Activated CD8-positive, alpha-beta T cell treated with anti-CD3 and anti-CD28 coated beads, Interleukin-2, amount 10 ng/mL, durations not matched to agents 7 days and 5 days (primary cell): Measurements from ENCODE around the gene CRIM1. TPM values are rescaled to one million over a fixed set of nuclear protein-coding genes. Genes with fewer than 3 reads are reported as not detected.

Experiments
- ATAC-seq: fragments of 150-1000 bp; cut with Tn5 transposase; one replicate; pipeline ENCODE4 v1.10.0; 2021; ENCODE audit warnings: moderate library complexity
- CTCF ChIA-PET: fragments of 350-600 bp; sonication (Branson Sonifier 250); formaldehyde crosslinking; loops from one replicate; lab custom pipeline; 2021; ENCODE audit warnings: antibody characterized with exemption; lab: Charles Lee
- POLR2A ChIA-PET: fragments of 350-600 bp; sonication (Branson Sonifier 250); formaldehyde crosslinking; loops from one replicate; lab custom pipeline; 2021; ENCODE audit warnings: antibody characterized with exemption; lab: Charles Lee
- DNase-seq: peaks from one replicate; pipeline ENCODE4 v3.0.0-alpha.2; 2020
- H3K27ac Mint-ChIP-seq: one replicate; pipeline ENCODE4 v1.8.0; 2021; ENCODE audit warnings: mild to moderate bottlenecking, mixed read lengths
- H3K27me3 Mint-ChIP-seq: one replicate; pipeline ENCODE4 v1.8.0; 2021; ENCODE audit warnings: low read depth, mixed read lengths
- H3K36me3 Mint-ChIP-seq: one replicate; pipeline ENCODE4 v1.8.0; 2021; ENCODE audit warnings: low read depth, mixed read lengths
- H3K4me1 Mint-ChIP-seq: one replicate; pipeline ENCODE4 v1.8.0; 2021; ENCODE audit warnings: low read depth, mixed read lengths
- H3K4me3 Mint-ChIP-seq: one replicate; pipeline ENCODE4 v1.8.0; 2021; ENCODE audit warnings: mild to moderate bottlenecking, mixed read lengths
- H3K9me3 Mint-ChIP-seq: one replicate; pipeline ENCODE4 v1.8.0; 2022; ENCODE audit warnings: mixed read lengths; ENCODE audit not compliant: insufficient read depth
- total RNA-seq, 2 experiments: library from RNA; stranded (reverse); gene quantifications; one replicate each; pipeline ENCODE4 v1.2.3, GENCODE V29; 2021

Gene CRIM1
- total RNA-seq, 2 experiments from 2014 or later, result 3.7 to 4.4 TPM

- Mint-ChIP-seq H3K4me1 (no peaks in the 10 kb centered on the region), H3K27me3 (no peaks in the 10 kb centered on the region), H3K4me3 (no peak overlapping the region), H3K36me3 (no peaks in the 10 kb centered on the region), H3K9me3 (no peaks in the 10 kb centered on the region), H3K27ac (no peak overlapping the region)
- ChIA-PET CTCF (interaction anchor here (0.6 to 2.0 kb wide), 3 partner anchors 55 to 155 kb away, joined by 3 to 6 read pairs (median 5); no protein-coding TSS in a partner anchor), POLR2A (no interaction called here)
- DNase-seq (peak; percentile 46), ATAC-seq (peak; percentile 86)
These were observed 151.8 kb downstream of the CRIM1 start for GRCh38 chr2:36507408-36507812.

GRCh38 chr2:36509075-36509474 lies 153.5 kb downstream of the CRIM1 start:
- Mint-ChIP-seq H3K27ac (no peak overlapping the region), H3K4me1 (no peaks in the 10 kb centered on the region), H3K9me3 (no peaks in the 10 kb centered on the region), H3K4me3 (no peak overlapping the region), H3K36me3 (no peaks in the 10 kb centered on the region), H3K27me3 (no peaks in the 10 kb centered on the region)
- CTCF ChIA-PET, result no interaction called here
- no peak for DNase-seq
- no peak for ATAC-seq
- POLR2A ChIA-PET, result no interaction called here

- Mint-ChIP-seq H3K9me3 (no peaks in the 10 kb centered on the region), H3K4me3 (no peak overlapping the region), H3K4me1 (no peaks in the 10 kb centered on the region), H3K27ac (no peak overlapping the region), H3K36me3 (no peaks in the 10 kb centered on the region), H3K27me3 (no peaks in the 10 kb centered on the region)
- ChIA-PET CTCF (no interaction called here), POLR2A (no interaction called here)
- no peak for DNase-seq
- ATAC-seq, result no peak
These were observed 156.5 kb downstream of the CRIM1 start for GRCh38 chr2:36511858-36512603.

DNA sequence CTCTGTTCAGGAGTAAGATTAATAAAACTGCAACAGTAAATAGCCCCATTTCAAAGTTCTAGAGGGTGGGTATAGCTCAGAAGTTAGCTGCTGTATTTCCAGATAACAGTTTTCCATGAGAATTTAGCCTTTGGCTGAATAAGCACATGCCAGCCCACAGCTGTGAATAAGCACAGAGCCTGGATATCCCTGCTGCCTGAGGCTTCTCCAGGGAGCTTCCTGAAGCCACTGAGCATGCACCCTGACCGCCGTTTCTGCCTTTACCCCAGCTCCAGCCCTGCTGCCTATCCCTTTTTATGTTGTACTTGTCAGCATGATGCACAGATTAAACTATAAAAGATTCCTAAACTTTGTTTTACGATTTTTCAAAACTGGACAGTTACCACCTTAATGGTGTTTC lies 157.1 kb downstream of the CRIM1 start:
- no peaks in the 10 kb centered on the region for H3K9me3 Mint-ChIP-seq
- DNase-seq (no peak), ATAC-seq (no peak)
- no peaks in the 10 kb centered on the region for H3K36me3 Mint-ChIP-seq
- H3K27me3 Mint-ChIP-seq, result no peaks in the 10 kb centered on the region
- H3K4me1 Mint-ChIP-seq, result no peaks in the 10 kb centered on the region
- no peak overlapping the region for H3K27ac Mint-ChIP-seq
- H3K4me3 Mint-ChIP-seq, result no peak overlapping the region
- POLR2A ChIA-PET, result no interaction called here
- CTCF ChIA-PET, result no interaction called here

DNA sequence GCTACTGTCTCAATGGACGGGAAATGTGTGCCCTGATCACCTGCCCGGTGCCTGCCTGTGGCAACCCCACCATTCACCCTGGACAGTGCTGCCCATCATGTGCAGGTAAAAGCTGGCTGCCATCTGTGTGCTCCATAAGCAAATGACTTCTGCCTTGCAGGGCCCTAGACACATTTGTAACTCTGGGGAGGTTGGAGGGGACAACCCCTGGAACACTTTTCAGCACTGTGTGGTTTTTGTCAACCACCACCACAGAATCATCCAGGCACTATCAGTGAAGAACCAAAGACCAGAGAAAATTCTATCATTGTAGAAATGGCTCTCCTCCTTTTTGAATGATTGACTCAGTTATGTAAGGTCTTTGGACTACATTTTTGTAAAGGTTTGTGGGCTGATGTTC lies 158.1 kb downstream of the CRIM1 start:
- ChIA-PET POLR2A (no interaction called here), CTCF (interaction anchor here (1.3 to 1.5 kb wide), 2 partner anchors 13 to 161 kb away, joined by 3 to 4 read pairs; no protein-coding TSS in a partner anchor)
- no peak overlapping the region for H3K27ac Mint-ChIP-seq
- no peaks in the 10 kb centered on the region for H3K9me3 Mint-ChIP-seq
- ATAC-seq (no peak), DNase-seq (no peak)
- H3K4me3 Mint-ChIP-seq, result no peak overlapping the region
- H3K27me3 Mint-ChIP-seq, result no peaks in the 10 kb centered on the region
- H3K36me3 Mint-ChIP-seq, result no peaks in the 10 kb centered on the region
- H3K4me1 Mint-ChIP-seq, result no peaks in the 10 kb centered on the region

GRCh38 chr2:36515538-36515937 lies 160.0 kb downstream of the CRIM1 start:
- POLR2A ChIA-PET, result no interaction called here
- H3K27me3 Mint-ChIP-seq, result no peaks in the 10 kb centered on the region
- H3K9me3 Mint-ChIP-seq, result no peaks in the 10 kb centered on the region

GRCh38 chr2:36516136-36516870 lies 160.7 kb downstream of the CRIM1 start:
- H3K4me3 Mint-ChIP-seq, result no peak overlapping the region
- H3K27me3 Mint-ChIP-seq, result no peaks in the 10 kb centered on the region
- no peak for ATAC-seq
- no peaks in the 10 kb centered on the region for H3K9me3 Mint-ChIP-seq
- H3K4me1 Mint-ChIP-seq, result no peaks in the 10 kb centered on the region
- ChIA-PET POLR2A (no interaction called here), CTCF (no interaction called here)
- H3K27ac Mint-ChIP-seq, result no peak overlapping the region
- H3K36me3 Mint-ChIP-seq, result no peaks in the 10 kb centered on the region
- no peak for DNase-seq

More at GRCh38 chr2:36515538-36515937, 160.0 kb downstream of the CRIM1 start:
- DNase-seq (no peak), ATAC-seq (no peak)
- Mint-ChIP-seq H3K27ac (no peak overlapping the region), H3K36me3 (no peaks in the 10 kb centered on the region), H3K4me1 (no peaks in the 10 kb centered on the region), H3K4me3 (no peak overlapping the region)
- CTCF ChIA-PET, result no interaction called here

DNA sequence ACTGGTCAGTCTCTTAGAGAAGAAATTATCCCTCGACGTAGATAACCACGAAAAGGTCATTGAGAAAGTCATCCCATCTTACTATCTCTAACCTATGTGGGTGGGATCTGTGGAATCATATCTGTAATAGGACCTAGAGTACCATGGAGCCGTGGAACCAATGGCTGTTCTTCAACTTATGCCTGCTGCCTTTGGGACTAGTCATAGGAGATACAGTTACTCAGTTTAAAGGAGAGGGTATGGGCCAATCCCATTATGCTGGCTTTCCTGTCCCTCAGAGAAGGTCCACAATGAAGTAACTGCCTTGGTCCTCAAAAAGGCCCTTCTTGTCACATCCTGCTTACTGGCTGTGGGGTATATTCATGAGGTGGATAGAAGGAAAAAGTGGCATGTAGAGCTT lies 164.9 kb downstream of the CRIM1 start:
- Mint-ChIP-seq H3K27me3 (no peaks in the 10 kb centered on the region), H3K27ac (no peak overlapping the region), H3K4me1 (no peaks in the 10 kb centered on the region), H3K4me3 (no peak overlapping the region), H3K9me3 (no peaks in the 10 kb centered on the region), H3K36me3 (peaks cover 2% of the 10 kb centered on the region)
- DNase-seq (no peak), ATAC-seq (no peak)
- ChIA-PET CTCF (no interaction called here), POLR2A (no interaction called here)

- Mint-ChIP-seq H3K9me3 (no peaks in the 10 kb centered on the region), H3K36me3 (peaks cover 2% of the 10 kb centered on the region), H3K27me3 (no peaks in the 10 kb centered on the region), H3K4me3 (no peak overlapping the region), H3K4me1 (peaks cover 3% of the 10 kb centered on the region), H3K27ac (no peak overlapping the region)
- no peak for ATAC-seq
- ChIA-PET POLR2A (no interaction called here), CTCF (no interaction called here)
- DNase-seq, result no peak
These were observed 167.6 kb downstream of the CRIM1 start for GRCh38 chr2:36523153-36523552.

DNA sequence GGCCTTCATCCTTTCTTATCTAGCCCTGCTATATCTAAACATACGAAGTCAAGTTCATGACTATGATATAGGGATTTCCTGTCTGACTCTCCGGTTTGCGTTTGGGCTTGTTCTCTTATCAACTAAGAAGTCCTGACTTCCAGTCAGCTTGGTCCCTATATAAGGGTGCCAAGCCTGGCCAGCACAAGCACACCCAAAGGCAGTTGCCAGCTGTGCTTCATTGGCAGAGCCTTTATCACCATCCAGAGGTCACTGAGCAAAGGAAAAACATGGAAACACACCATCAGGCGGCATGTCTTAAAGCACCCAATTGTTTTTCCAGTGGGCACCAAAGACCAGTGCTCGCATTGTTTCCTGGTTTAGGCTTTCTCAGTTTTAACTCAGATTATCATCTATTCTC lies 169.7 kb downstream of the CRIM1 start:
- Mint-ChIP-seq H3K4me3 (no peak overlapping the region), H3K9me3 (no peaks in the 10 kb centered on the region), H3K27me3 (no peaks in the 10 kb centered on the region), H3K4me1 (peaks cover 9% of the 10 kb centered on the region), H3K27ac (no peak overlapping the region), H3K36me3 (peaks cover 2% of the 10 kb centered on the region)
- no peak for DNase-seq
- CTCF ChIA-PET, result no interaction called here
- ATAC-seq, result no peak
- POLR2A ChIA-PET, result no interaction called here

- Mint-ChIP-seq H3K9me3 (no peaks in the 10 kb centered on the region), H3K27ac (no peak overlapping the region), H3K4me3 (no peak overlapping the region), H3K4me1 (peaks cover 9% of the 10 kb centered on the region), H3K36me3 (peaks cover 2% of the 10 kb centered on the region), H3K27me3 (no peaks in the 10 kb centered on the region)
- CTCF ChIA-PET, result no interaction called here
- no peak for ATAC-seq
- DNase-seq, result no peak
- POLR2A ChIA-PET, result no interaction called here
These were observed 170.6 kb downstream of the CRIM1 start for GRCh38 chr2:36526226-36526625.

DNA sequence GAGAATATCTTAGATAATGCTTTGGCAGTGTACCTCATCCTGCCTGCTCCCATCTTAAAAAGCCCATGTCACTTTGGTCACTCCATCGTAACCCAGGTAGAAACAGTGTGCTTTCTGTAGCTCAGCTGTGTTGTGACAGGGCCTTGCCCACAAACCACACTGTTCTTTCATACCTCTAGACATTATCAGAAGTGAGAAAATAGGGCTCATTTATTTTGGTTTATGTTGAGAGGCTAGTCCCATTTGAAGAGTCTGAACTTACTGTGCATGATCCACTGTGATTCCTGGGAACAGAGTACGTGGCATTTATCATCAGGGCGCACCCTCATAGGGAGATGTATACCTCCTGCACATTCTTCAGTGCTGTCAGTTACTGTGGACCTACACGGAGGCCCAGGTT lies 172.7 kb downstream of the CRIM1 start:
- ChIA-PET POLR2A (no interaction called here), CTCF (interaction anchor here (1.2 kb wide), 1 partner anchor 176 kb away, joined by 3 read pairs; no protein-coding TSS in a partner anchor)
- ATAC-seq, result no peak
- Mint-ChIP-seq H3K4me1 (peaks cover 9% of the 10 kb centered on the region), H3K36me3 (peaks cover 2% of the 10 kb centered on the region), H3K4me3 (no peak overlapping the region), H3K27ac (no peak overlapping the region), H3K27me3 (no peaks in the 10 kb centered on the region), H3K9me3 (no peaks in the 10 kb centered on the region)
- no peak for DNase-seq
